Pericardium fibroblast (primary cell): Measurements from ENCODE around the gene TXNL1. TPM values are rescaled to one million over a fixed set of nuclear protein-coding genes. Genes with fewer than 3 reads are reported as not detected.

ENCODE experiments used
- total RNA-seq: library from RNA; depleted of rRNA; stranded (reverse); fragments of >200 nt; gene quantifications from 2 replicates; pipeline ENCODE4 v1.2.3, GENCODE V29; 2015

The TXNL1 gene
- total RNA-seq: 35.2 and 36.6 TPM in 2 replicates

DNA sequence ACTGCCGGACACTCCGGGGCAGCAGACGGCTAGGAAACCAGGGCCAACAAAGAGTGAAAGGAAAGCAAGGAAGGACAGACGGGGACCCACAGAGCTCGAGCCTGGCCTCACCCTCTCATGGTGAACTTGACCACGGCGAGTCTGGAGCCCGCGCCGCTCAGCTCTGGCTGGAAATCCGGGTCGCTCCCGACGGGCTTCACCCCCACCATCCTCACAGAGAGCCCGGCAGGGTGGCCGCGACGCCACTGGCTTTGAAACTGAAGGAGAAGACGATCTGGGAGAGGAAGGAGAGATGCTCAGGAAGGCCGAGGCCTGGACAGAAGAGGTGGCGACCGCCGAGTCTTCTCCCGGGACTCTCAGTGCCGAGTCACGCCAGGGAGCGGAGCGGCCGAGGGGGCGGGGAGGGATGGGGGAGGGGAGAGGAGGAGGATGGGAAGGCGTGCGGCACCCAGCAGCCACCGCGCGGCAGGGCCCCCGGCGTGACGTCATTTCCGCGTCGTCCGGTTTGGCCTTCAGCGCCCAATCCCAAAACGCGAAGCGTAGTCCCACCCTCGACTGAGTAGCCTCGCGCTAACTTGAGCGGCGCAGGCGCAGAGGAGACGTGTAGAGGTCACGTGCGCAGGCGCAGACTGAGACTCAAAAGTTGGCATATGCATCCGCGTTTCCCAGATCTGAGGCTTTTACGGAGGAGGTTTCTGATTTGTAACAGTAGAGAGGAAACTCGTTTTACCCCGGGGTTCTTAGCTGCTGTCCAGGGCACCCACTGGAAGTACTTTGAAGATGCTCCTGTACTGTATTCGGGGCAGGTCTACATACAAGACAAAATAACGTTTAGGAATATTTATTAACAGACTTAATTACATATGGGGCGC is at the start of gene TXNL1:
Gene TXNL1 (minus strand): TSS at position 361 of the 872 bp plus-strand sequence. CDS start 152 bp downstream, at position 209.

DNA sequence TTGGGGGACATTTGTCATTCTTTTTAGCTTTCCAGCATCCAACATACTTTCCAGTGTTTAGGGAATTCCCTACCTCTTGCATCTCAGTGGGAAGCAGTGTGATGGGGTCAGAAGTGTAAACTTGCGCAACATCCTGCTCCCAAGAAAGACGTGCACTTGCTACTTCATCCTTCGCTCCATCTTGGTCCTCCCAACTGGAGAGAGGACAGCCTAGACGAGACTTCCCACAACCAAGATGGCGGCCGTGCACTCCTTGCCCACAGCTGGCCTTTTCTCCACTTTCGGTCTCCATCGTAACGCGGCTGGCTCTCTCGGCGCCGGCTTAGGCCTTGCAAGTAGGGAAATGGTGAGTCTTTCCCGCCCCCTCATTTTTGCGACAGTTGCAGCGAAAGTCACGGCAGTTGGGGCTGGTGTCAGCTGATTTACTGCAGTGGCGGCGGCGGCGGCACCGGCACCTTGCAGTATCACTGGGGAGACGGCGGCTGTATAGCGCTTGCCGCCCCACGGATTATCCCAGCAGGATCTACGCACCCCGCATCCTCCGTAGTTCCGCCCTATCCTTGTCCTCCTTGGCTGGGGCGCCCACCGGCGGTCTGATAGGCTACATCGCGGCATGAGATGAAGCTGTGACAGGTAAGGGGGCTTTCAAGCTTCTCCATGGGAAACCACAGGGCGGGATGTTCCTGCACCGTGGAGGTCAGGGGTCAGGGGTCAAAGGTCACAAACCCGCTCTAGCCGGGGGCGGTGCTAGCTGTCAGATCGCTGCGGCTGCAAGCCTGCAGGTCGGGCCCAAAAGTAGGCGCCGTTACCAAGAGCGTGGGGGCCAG is 12.8 kb upstream of the TXNL1 start, which contains the start of gene WDR7:
Gene WDR7 (plus strand): TSS at position 416 of the 827 bp plus-strand sequence. CDS start 21,157 bp downstream, outside the sequence.

Other genes starting within 250 kb of the TXNL1 start
- gene WDR7, start 12.8 kb upstream of the TXNL1 start, total RNA-seq: 6.0 and 7.9 TPM in 2 replicates